Measurements from ENCODE around the gene KRT83.

KRT83 gene

GRCh38 chr12:52320784-52321400, at the start of gene KRT83:
TSS of gene KRT83 (minus strand) at chr12:52321398. CDS start at chr12:52321335, 63 bp downstream.
- no peaks in the 10 kb centered on the region for H3K79me2 ChIP-seq (ENCODE audit: insufficient read depth, low read depth)
- H2AFZ ChIP-seq (ENCODE audit: low read depth): no peak within 1 kb of the TSS
- H3K9ac ChIP-seq: no peak within 1 kb of the TSS
- 0 out of 2 replicates have a peak, but pooled peaks cover 7% of the 10 kb centered on the region for H3K27me3 ChIP-seq (ENCODE audit: insufficient read depth, low read depth)
- no peak for TF ChIP-seq CTCF (conservative IDR thresholded peaks at IDR 0.05; ENCODE audit: low read depth, low read length)
- no peaks in the 10 kb centered on the region for H4K20me1 ChIP-seq (ENCODE audit: insufficient read depth)
- H3K36me3 ChIP-seq (ENCODE audit: insufficient read depth): no peaks in the 10 kb centered on the region
- no peaks in the 10 kb centered on the region for H3K4me1 ChIP-seq (ENCODE audit: low read depth, poor library complexity, severe bottlenecking)
- H3K4me2 ChIP-seq: no peak within 1 kb of the TSS
- no peak within 1 kb of the TSS for H3K4me3 ChIP-seq (IDR thresholded peaks at IDR 0.05; ENCODE audit: insufficient read depth, low read depth, low read length)
- no peak within 1 kb of the TSS for H3K27ac ChIP-seq

GRCh38 chr12:52369809-52370208, 48.6 kb upstream of the KRT83 start:
- Histone ChIP-seq H4K20me1 (ENCODE audit: insufficient read depth) (no peaks in the 10 kb centered on the region), H3K4me3 (IDR thresholded peaks at IDR 0.05; ENCODE audit: insufficient read depth, low read depth, low read length) (no peak overlapping the region), H3K27ac (no peak overlapping the region), H3K36me3 (ENCODE audit: insufficient read depth) (no peaks in the 10 kb centered on the region), H2AFZ (ENCODE audit: low read depth) (no peak overlapping the region), H3K4me2 (no peak overlapping the region), H3K27me3 (ENCODE audit: insufficient read depth, low read depth) (peaks cover 73% of the 10 kb centered on the region; the same call in 1 of the 2 replicates), H3K4me1 (ENCODE audit: low read depth, poor library complexity, severe bottlenecking) (no peaks in the 10 kb centered on the region), H3K9ac (no peak overlapping the region), H3K79me2 (ENCODE audit: insufficient read depth, low read depth) (no peaks in the 10 kb centered on the region)
- no peak for TF ChIP-seq CTCF (conservative IDR thresholded peaks at IDR 0.05; ENCODE audit: low read depth, low read length)

- no peak overlapping the region for H3K27ac ChIP-seq
- H3K79me2 ChIP-seq (ENCODE audit: insufficient read depth, low read depth): no peaks in the 10 kb centered on the region
- H3K4me3 ChIP-seq (IDR thresholded peaks at IDR 0.05; ENCODE audit: insufficient read depth, low read depth, low read length): no peak overlapping the region
- peaks cover 79% of the 10 kb centered on the region; the same call in 1 of the 2 replicates for H3K27me3 ChIP-seq (ENCODE audit: insufficient read depth, low read depth)
- H3K9ac ChIP-seq: no peak overlapping the region
- H3K4me2 ChIP-seq: no peak overlapping the region
- no peak for TF ChIP-seq CTCF (conservative IDR thresholded peaks at IDR 0.05; ENCODE audit: low read depth, low read length)
- no peaks in the 10 kb centered on the region for H4K20me1 ChIP-seq (ENCODE audit: insufficient read depth)
- no peaks in the 10 kb centered on the region for H3K36me3 ChIP-seq (ENCODE audit: insufficient read depth)
- H3K4me1 ChIP-seq (ENCODE audit: low read depth, poor library complexity, severe bottlenecking): no peaks in the 10 kb centered on the region
- H2AFZ ChIP-seq (ENCODE audit: low read depth): no peak overlapping the region
These were observed 48.0 kb upstream of the KRT83 start for GRCh38 chr12:52369211-52369610.

GRCh38 chr12:52368508-52368907, 47.3 kb upstream of the KRT83 start:
- H3K4me3 ChIP-seq (IDR thresholded peaks at IDR 0.05; ENCODE audit: insufficient read depth, low read depth, low read length): no peak overlapping the region
- H2AFZ ChIP-seq (ENCODE audit: low read depth): no peak overlapping the region
- no peaks in the 10 kb centered on the region for H3K79me2 ChIP-seq (ENCODE audit: insufficient read depth, low read depth)
- H3K27me3 ChIP-seq (ENCODE audit: insufficient read depth, low read depth): peaks cover 84% of the 10 kb centered on the region; the same call in 1 of the 2 replicates
- H3K4me1 ChIP-seq (ENCODE audit: low read depth, poor library complexity, severe bottlenecking): no peaks in the 10 kb centered on the region
- H3K9ac ChIP-seq: no peak overlapping the region
- H3K27ac ChIP-seq: no peak overlapping the region
- no peaks in the 10 kb centered on the region for H3K36me3 ChIP-seq (ENCODE audit: insufficient read depth)
- H3K4me2 ChIP-seq: no peak overlapping the region
- TF ChIP-seq CTCF (conservative IDR thresholded peaks at IDR 0.05; ENCODE audit: low read depth, low read length): no peak
- H4K20me1 ChIP-seq (ENCODE audit: insufficient read depth): no peaks in the 10 kb centered on the region

Data from KMS-11 (cell line).